BLaER1 (cell line): ENCODE measurements around the gene FRMD4B.

ENCODE experiments used
- H3K27ac ChIP-seq: shearing (Covaris generic); formaldehyde crosslinking; 2 replicates; pipeline ENCODE4 v1.8.1; 2022
- H3K27me3 ChIP-seq: shearing (Covaris generic); formaldehyde crosslinking; 2 replicates; pipeline ENCODE4 v1.8.1; 2022
- H3K36me3 ChIP-seq: shearing (Covaris generic); formaldehyde crosslinking; 2 replicates; pipeline ENCODE4 v1.8.1; 2022
- H3K4me1 ChIP-seq: shearing (Covaris generic); formaldehyde crosslinking; 2 replicates; pipeline ENCODE4 v1.8.1; 2022
- H3K4me2 ChIP-seq: shearing (Covaris generic); formaldehyde crosslinking; 2 replicates; pipeline ENCODE4 v1.8.1; 2022
- H3K4me3 ChIP-seq: shearing (Covaris generic); formaldehyde crosslinking; 2 replicates; pipeline ENCODE4 v1.8.1; 2022
- H3K9ac ChIP-seq: shearing (Covaris generic); formaldehyde crosslinking; 2 replicates; pipeline ENCODE4 v1.8.1; 2022
- H3K9me3 ChIP-seq: shearing (Covaris generic); formaldehyde crosslinking; 2 replicates; pipeline ENCODE4 v1.8.1; 2022
- H4K20me1 ChIP-seq: shearing (Covaris generic); formaldehyde crosslinking; 2 replicates; pipeline ENCODE4 v1.8.1; 2022
- Cebpa-rat ChIP-seq: shearing (Covaris generic); IDR thresholded peaks from 2 replicates; pipeline ENCODE4 v1.8.1; 2022

FRMD4B gene

GRCh38 chr3:69420781-69421520, 35.1 kb upstream of the FRMD4B start:
- no peaks in the 10 kb centered on the region for H3K9me3 ChIP-seq
- H3K9ac ChIP-seq = no peak overlapping the region
- no peak overlapping the region for H3K4me2 ChIP-seq
- H3K4me1 ChIP-seq = no peaks in the 10 kb centered on the region
- H3K27ac ChIP-seq = no peak overlapping the region
- H3K27me3 ChIP-seq = no peaks in the 10 kb centered on the region
- no peaks in the 10 kb centered on the region for H4K20me1 ChIP-seq
- no peaks in the 10 kb centered on the region for H3K36me3 ChIP-seq
- no peak overlapping the region for H3K4me3 ChIP-seq
- TF ChIP-seq Cebpa-rat = no peak

- no peaks in the 10 kb centered on the region for H4K20me1 ChIP-seq
- no peak overlapping the region for H3K4me2 ChIP-seq
- H3K27ac ChIP-seq = no peak overlapping the region
- no peak overlapping the region for H3K4me3 ChIP-seq
- no peak overlapping the region for H3K9ac ChIP-seq
- H3K27me3 ChIP-seq = no peaks in the 10 kb centered on the region
- H3K36me3 ChIP-seq = no peaks in the 10 kb centered on the region
- peaks cover 4% of the 10 kb centered on the region for H3K4me1 ChIP-seq
- no peaks in the 10 kb centered on the region for H3K9me3 ChIP-seq
- no peak for TF ChIP-seq Cebpa-rat
Measured at GRCh38 chr3:69419276-69419675, 33.4 kb upstream of the FRMD4B start.

- H3K27ac ChIP-seq = no peak overlapping the region
- H3K9ac ChIP-seq = no peak overlapping the region
- H3K4me3 ChIP-seq = no peak overlapping the region
- H3K36me3 ChIP-seq = no peaks in the 10 kb centered on the region
- H3K4me1 ChIP-seq = peaks cover 14% of the 10 kb centered on the region
- no peak for TF ChIP-seq Cebpa-rat
- H4K20me1 ChIP-seq = no peaks in the 10 kb centered on the region
- H3K9me3 ChIP-seq = no peaks in the 10 kb centered on the region
- H3K4me2 ChIP-seq = no peak overlapping the region
- no peaks in the 10 kb centered on the region for H3K27me3 ChIP-seq
Measured at GRCh38 chr3:69417541-69418078, 31.7 kb upstream of the FRMD4B start.

GRCh38 chr3:69413551-69414207, 27.8 kb upstream of the FRMD4B start:
- H3K9me3 ChIP-seq = no peaks in the 10 kb centered on the region
- no peak overlapping the region for H3K4me3 ChIP-seq
- no peak for TF ChIP-seq Cebpa-rat
- no peaks in the 10 kb centered on the region for H4K20me1 ChIP-seq
- no peak overlapping the region for H3K27ac ChIP-seq
- no peaks in the 10 kb centered on the region for H3K27me3 ChIP-seq
- no peak overlapping the region for H3K9ac ChIP-seq
- peaks cover 24% of the 10 kb centered on the region for H3K4me1 ChIP-seq
- H3K4me2 ChIP-seq = peak overlapping the region; percentile 35; the same call in 1 of the 2 replicates
- no peaks in the 10 kb centered on the region for H3K36me3 ChIP-seq

GRCh38 chr3:69411346-69411745, 25.5 kb upstream of the FRMD4B start:
- no peaks in the 10 kb centered on the region for H3K9me3 ChIP-seq
- no peak overlapping the region for H3K27ac ChIP-seq
- no peak overlapping the region for H3K4me3 ChIP-seq
- H3K4me1 ChIP-seq = peaks cover 24% of the 10 kb centered on the region
- no peak overlapping the region for H3K4me2 ChIP-seq
- H4K20me1 ChIP-seq = no peaks in the 10 kb centered on the region
- no peaks in the 10 kb centered on the region for H3K27me3 ChIP-seq
- H3K36me3 ChIP-seq = no peaks in the 10 kb centered on the region
- H3K9ac ChIP-seq = no peak overlapping the region
- TF ChIP-seq Cebpa-rat = no peak

- H3K4me3 ChIP-seq = no peak overlapping the region
- H4K20me1 ChIP-seq = no peaks in the 10 kb centered on the region
- no peak overlapping the region for H3K27ac ChIP-seq
- no peak for TF ChIP-seq Cebpa-rat
- peaks cover 5% of the 10 kb centered on the region for H3K9me3 ChIP-seq
- peaks cover 24% of the 10 kb centered on the region for H3K4me1 ChIP-seq
- no peak overlapping the region for H3K9ac ChIP-seq
- H3K36me3 ChIP-seq = 0 out of 2 replicates have a peak, but pooled peaks cover 3% of the 10 kb centered on the region
- no peaks in the 10 kb centered on the region for H3K27me3 ChIP-seq
- H3K4me2 ChIP-seq = peak overlapping the region; percentile 43
Measured at GRCh38 chr3:69410301-69410700, 24.4 kb upstream of the FRMD4B start.

- Histone ChIP-seq H3K9ac (no peak overlapping the region), H3K36me3 (0 out of 2 replicates have a peak, but pooled peaks cover 6% of the 10 kb centered on the region), H3K27ac (peak overlapping the region; percentile 18; the same call in 1 of the 2 replicates), H3K4me3 (no peak overlapping the region), H3K27me3 (no peaks in the 10 kb centered on the region), H3K4me2 (peak overlapping the region; percentile 43), H3K4me1 (peaks cover 24% of the 10 kb centered on the region), H3K9me3 (peaks cover 10% of the 10 kb centered on the region), H4K20me1 (no peaks in the 10 kb centered on the region)
- no peak for TF ChIP-seq Cebpa-rat
Measured at GRCh38 chr3:69409831-69410230, 23.9 kb upstream of the FRMD4B start.

- H4K20me1 ChIP-seq = no peaks in the 10 kb centered on the region
Measured at GRCh38 chr3:69409011-69409410, 23.1 kb upstream of the FRMD4B start.

GRCh38 chr3:69408542-69408941, 22.7 kb upstream of the FRMD4B start:
- Histone ChIP-seq H3K4me3 (no peak overlapping the region), H3K9me3 (peaks cover 14% of the 10 kb centered on the region), H3K36me3 (0 out of 2 replicates have a peak, but pooled peaks cover 6% of the 10 kb centered on the region), H3K4me2 (no peak overlapping the region), H3K27me3 (no peaks in the 10 kb centered on the region), H3K27ac (no peak overlapping the region), H4K20me1 (no peaks in the 10 kb centered on the region), H3K4me1 (peaks cover 13% of the 10 kb centered on the region), H3K9ac (no peak overlapping the region)
- TF ChIP-seq Cebpa-rat = no peak

More at GRCh38 chr3:69409011-69409410, 23.1 kb upstream of the FRMD4B start:
- Histone ChIP-seq H3K4me1 (peaks cover 18% of the 10 kb centered on the region), H3K36me3 (0 out of 2 replicates have a peak, but pooled peaks cover 6% of the 10 kb centered on the region), H3K27ac (no peak overlapping the region), H3K27me3 (no peaks in the 10 kb centered on the region), H3K4me2 (no peak overlapping the region), H3K4me3 (no peak overlapping the region), H3K9me3 (peaks cover 14% of the 10 kb centered on the region), H3K9ac (no peak overlapping the region)
- TF ChIP-seq Cebpa-rat = no peak

GRCh38 chr3:69407908-69408307, 22.0 kb upstream of the FRMD4B start:
- 0 out of 2 replicates have a peak, but pooled peaks cover 6% of the 10 kb centered on the region for H3K36me3 ChIP-seq
- peaks cover 14% of the 10 kb centered on the region for H3K9me3 ChIP-seq
- no peaks in the 10 kb centered on the region for H4K20me1 ChIP-seq
- TF ChIP-seq Cebpa-rat = no peak
- peaks cover 10% of the 10 kb centered on the region for H3K4me1 ChIP-seq
- no peak overlapping the region for H3K4me3 ChIP-seq
- H3K4me2 ChIP-seq = no peak overlapping the region
- no peak overlapping the region for H3K9ac ChIP-seq
- H3K27me3 ChIP-seq = no peaks in the 10 kb centered on the region
- H3K27ac ChIP-seq = no peak overlapping the region
